ENCODE measurements around the gene FGF4. TPM values are rescaled to one million over a fixed set of nuclear protein-coding genes. Genes with fewer than 3 reads are reported as not detected.

FGF4 gene
- polyA plus RNA-seq, 1 experiment = not detected

GRCh38 chr11:69760319-69760718, 14.8 kb downstream of the FGF4 start:
- ChIA-PET CTCF (interaction anchor here (1.3 kb wide), 1 partner anchor 18 kb away, joined by 3 read pairs; no protein-coding TSS in a partner anchor), POLR2A (no interaction called here)
- H3K4me3 ChIP-seq (ENCODE audit: low read depth, low read length) = no peak overlapping the region
- TF ChIP-seq, protein P1, sequence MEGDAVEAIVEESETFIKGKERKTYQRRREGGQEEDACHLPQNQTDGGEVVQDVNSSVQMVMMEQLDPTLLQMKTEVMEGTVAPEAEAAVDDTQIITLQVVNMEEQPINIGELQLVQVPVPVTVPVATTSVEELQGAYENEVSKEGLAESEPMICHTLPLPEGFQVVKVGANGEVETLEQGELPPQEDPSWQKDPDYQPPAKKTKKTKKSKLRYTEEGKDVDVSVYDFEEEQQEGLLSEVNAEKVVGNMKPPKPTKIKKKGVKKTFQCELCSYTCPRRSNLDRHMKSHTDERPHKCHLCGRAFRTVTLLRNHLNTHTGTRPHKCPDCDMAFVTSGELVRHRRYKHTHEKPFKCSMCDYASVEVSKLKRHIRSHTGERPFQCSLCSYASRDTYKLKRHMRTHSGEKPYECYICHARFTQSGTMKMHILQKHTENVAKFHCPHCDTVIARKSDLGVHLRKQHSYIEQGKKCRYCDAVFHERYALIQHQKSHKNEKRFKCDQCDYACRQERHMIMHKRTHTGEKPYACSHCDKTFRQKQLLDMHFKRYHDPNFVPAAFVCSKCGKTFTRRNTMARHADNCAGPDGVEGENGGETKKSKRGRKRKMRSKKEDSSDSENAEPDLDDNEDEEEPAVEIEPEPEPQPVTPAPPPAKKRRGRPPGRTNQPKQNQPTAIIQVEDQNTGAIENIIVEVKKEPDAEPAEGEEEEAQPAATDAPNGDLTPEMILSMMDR (IDR thresholded peaks at IDR 0.05; ENCODE audit: insufficient read depth, low read depth, low read length) = no peak
- no peaks in the 10 kb centered on the region for H3K36me3 ChIP-seq (ENCODE audit: control insufficient read depth, insufficient read depth, low read length)
- no peak for DNase-seq (ENCODE audit: low read depth)
- H3K27me3 ChIP-seq (ENCODE audit: control insufficient read depth, insufficient read depth, low read length) = peaks cover 4% of the 10 kb centered on the region; the same call in 1 of the 2 replicates

DNA sequence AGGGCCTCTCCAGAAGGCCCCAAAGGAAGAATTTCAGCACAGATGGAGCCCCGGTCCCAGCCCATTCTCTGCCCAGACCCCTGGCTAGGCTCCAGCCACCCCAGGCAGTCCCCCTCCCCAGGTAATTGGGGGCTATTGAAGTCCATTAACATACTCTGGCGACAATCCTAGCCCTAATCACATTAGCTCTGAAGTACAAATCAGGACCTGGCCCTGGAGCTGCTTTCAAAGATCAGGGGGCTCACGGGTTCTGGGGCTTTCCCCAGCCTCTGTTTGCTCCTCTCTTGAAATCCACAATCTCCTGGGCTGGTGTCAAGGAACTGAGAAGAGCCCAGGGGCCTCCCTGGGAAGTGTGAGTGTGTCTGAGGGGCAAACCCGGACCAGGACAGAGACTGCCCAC, 22.3 kb downstream of the FGF4 start:
- DNase-seq (ENCODE audit: low read depth) = no peak
- Histone ChIP-seq H3K4me3 (ENCODE audit: low read depth, low read length) (no peak overlapping the region), H3K27me3 (ENCODE audit: control insufficient read depth, insufficient read depth, low read length) (peaks cover 3% of the 10 kb centered on the region; the same call in 1 of the 2 replicates), H3K36me3 (ENCODE audit: control insufficient read depth, insufficient read depth, low read length) (no peaks in the 10 kb centered on the region)
- TF ChIP-seq, protein P1 (IDR thresholded peaks at IDR 0.05; ENCODE audit: insufficient read depth, low read depth, low read length) = no peak
- POLR2A ChIA-PET = no interaction called here
- CTCF ChIA-PET = interaction anchor here (0.6 kb wide), 1 partner anchor 371 kb away, joined by 3 read pairs; no protein-coding TSS in a partner anchor

DNA sequence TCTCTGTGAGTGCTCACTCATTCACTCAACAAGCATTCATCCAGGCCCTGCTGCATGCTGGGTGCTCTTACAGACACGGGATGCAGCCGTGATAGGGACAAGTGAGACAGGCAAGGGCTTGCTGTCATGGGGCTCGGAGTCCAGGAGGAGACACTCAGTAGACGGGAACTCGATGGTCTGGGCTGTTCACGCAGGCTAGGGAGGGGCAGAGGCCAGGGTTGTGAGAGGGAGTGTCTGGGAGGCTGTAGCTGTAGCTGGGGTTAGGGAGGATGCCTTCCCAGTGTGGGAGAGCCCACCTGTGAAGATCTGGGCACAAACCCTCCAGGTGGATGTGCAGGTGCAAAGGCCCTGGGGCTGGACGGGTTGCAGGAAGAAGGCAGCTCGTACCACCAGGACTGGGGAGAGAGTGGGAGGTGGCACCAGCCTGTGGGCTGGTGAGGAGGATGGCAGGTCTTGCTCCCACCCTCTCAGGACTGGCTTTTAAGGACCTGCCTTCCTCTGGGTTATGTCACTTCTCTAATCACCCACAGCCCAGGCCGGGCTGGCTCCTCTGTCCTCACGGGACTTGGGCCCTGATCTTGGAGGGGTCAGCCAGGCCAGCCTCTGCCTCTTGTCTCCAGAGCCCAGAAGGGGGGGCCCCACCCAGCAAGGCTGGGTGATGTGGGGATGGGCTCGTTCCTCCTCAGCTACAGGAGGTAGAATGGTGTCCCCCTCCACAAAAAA, 24.1 kb downstream of the FGF4 start:
- Histone ChIP-seq H3K27me3 (ENCODE audit: control insufficient read depth, insufficient read depth, low read length) (peaks cover 3% of the 10 kb centered on the region; the same call in 1 of the 2 replicates), H3K36me3 (ENCODE audit: control insufficient read depth, insufficient read depth, low read length) (no peaks in the 10 kb centered on the region), H3K4me3 (ENCODE audit: low read depth, low read length) (no peak overlapping the region)
- no peak for DNase-seq (ENCODE audit: low read depth)
- ChIA-PET POLR2A (no interaction called here), CTCF (no interaction called here)
- TF ChIP-seq, protein P1 (IDR thresholded peaks at IDR 0.05; ENCODE audit: insufficient read depth, low read depth, low read length) = no peak

GRCh38 chr11:69750108-69750850, 24.9 kb downstream of the FGF4 start:
- TF ChIP-seq, protein P1 (IDR thresholded peaks at IDR 0.05; ENCODE audit: insufficient read depth, low read depth, low read length) = no peak
- Histone ChIP-seq H3K27me3 (ENCODE audit: control insufficient read depth, insufficient read depth, low read length) (peaks cover 3% of the 10 kb centered on the region; the same call in 1 of the 2 replicates), H3K4me3 (ENCODE audit: low read depth, low read length) (no peak overlapping the region), H3K36me3 (ENCODE audit: control insufficient read depth, insufficient read depth, low read length) (no peaks in the 10 kb centered on the region)
- CTCF ChIA-PET = interaction anchor here (1.1 kb wide), 1 partner anchor 21 kb away, joined by 3 read pairs; no protein-coding TSS in a partner anchor
- POLR2A ChIA-PET = no interaction called here
- no peak for DNase-seq (ENCODE audit: low read depth)

DNA sequence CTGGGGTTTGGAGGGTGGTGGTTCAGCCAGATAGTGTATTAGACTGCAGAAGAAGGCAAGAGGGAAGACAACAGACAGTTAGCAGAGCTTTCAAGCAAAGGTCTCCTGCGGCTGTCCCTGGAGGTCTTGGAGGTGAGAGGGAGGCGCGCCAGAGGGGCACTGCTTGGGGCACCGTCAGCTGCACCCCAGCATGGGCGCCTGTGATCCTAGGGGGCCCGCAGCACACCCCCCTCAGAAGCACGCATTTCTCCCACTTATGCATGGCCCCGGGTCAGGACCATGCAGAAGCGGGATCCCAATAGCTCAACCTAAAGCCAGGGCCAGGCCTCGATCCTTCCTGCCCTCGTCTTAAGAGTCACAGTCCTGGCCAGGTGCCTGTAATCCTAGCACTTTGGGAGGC, 26.5 kb downstream of the FGF4 start:
- ChIA-PET POLR2A (no interaction called here), CTCF (interaction anchor here (1.1 kb wide), 1 partner anchor 52 kb away, joined by 4 read pairs; no protein-coding TSS in a partner anchor)
- TF ChIP-seq, protein P1 (IDR thresholded peaks at IDR 0.05; ENCODE audit: insufficient read depth, low read depth, low read length) = no peak
- DNase-seq (ENCODE audit: low read depth) = no peak
- H3K27me3 ChIP-seq (ENCODE audit: control insufficient read depth, insufficient read depth, low read length) = peaks cover 3% of the 10 kb centered on the region; the same call in 1 of the 2 replicates
- H3K36me3 ChIP-seq (ENCODE audit: control insufficient read depth, insufficient read depth, low read length) = no peaks in the 10 kb centered on the region
- H3K4me3 ChIP-seq (ENCODE audit: low read depth, low read length) = no peak overlapping the region
